ENCODE data around the gene NFIC. TPM values are rescaled to one million over a fixed set of nuclear protein-coding genes. Genes with fewer than 3 reads are reported as not detected.
A peak's percentile ranks its signal among the peaks of the same experiment; 100 is the strongest.

NFIC gene
- total RNA-seq, 1 experiment from 2014 or later, result 75.6 TPM

GRCh38 chr19:3482507-3483225, 116.3 kb downstream of the NFIC start:
- H3K4me2 ChIP-seq, result no peak overlapping the region
- no peaks in the 10 kb centered on the region for H4K20me1 ChIP-seq (ENCODE audit: insufficient read depth)
- no peaks in the 10 kb centered on the region for H3K9me3 ChIP-seq (ENCODE audit: insufficient read depth, low read depth)
- H3K27me3 ChIP-seq (ENCODE audit: insufficient read depth, low read depth), result no peaks in the 10 kb centered on the region
- ChIA-PET POLR2A (ENCODE audit: unreplicated experiment) (no interaction called here), CTCF (interaction anchor here (0.6 to 1.1 kb wide), 2 partner anchors 207 to 646 kb away, joined by 3 to 4 read pairs; no protein-coding TSS in a partner anchor)
- no peaks in the 10 kb centered on the region for H3K36me3 ChIP-seq (ENCODE audit: low read depth)
- H3K9me2 ChIP-seq (ENCODE audit: insufficient read depth), result no peaks in the 10 kb centered on the region
- no TSS peak for BruUV-seq (replicated peaks)
- DNase-seq, result no peak
- H2AFZ ChIP-seq, result no peak overlapping the region
- no peaks in the 10 kb centered on the region for H3K79me2 ChIP-seq (ENCODE audit: low read depth)
- TF ChIP-seq CTCF (conservative IDR thresholded peaks at IDR 0.05) (no peak), EZH2 (IDR thresholded peaks at IDR 0.05; ENCODE audit: low read depth) (no peak)
- no peak overlapping the region for H3K27ac ChIP-seq
- H3K4me3 ChIP-seq, result no peak overlapping the region
- H3F3A ChIP-seq (ENCODE audit: insufficient read depth, low read depth), result peaks cover 5% of the 10 kb centered on the region; the same call in 1 of the 2 replicates
- H3K4me1 ChIP-seq (replicated peaks; ENCODE audit: insufficient read depth), result peaks cover 5% of the 10 kb centered on the region; the same call in 1 of the 2 replicates
- intact Hi-C loops (cut with micrococcal nuclease; ENCODE audit: unreplicated experiment), result no loop called here

GRCh38 chr19:3483226-3483628, 116.8 kb downstream of the NFIC start, which contains the start of gene SMIM44:
Gene SMIM44 (minus strand): TSS chr19:3483441. CDS start chr19:3483403, 38 bp downstream.
- BruUV-seq (replicated peaks), result no TSS peak
- H3F3A ChIP-seq (ENCODE audit: insufficient read depth, low read depth), result peaks cover 5% of the 10 kb centered on the region; the same call in 1 of the 2 replicates
- H3K4me2 ChIP-seq, result 0 out of 2 replicates have a peak within 1 kb of the TSS, but pooled peaks have one; percentile 26
- no peaks in the 10 kb centered on the region for H3K79me2 ChIP-seq (ENCODE audit: low read depth)
- intact Hi-C loops (cut with micrococcal nuclease; ENCODE audit: unreplicated experiment), result no loop called here
- H3K27ac ChIP-seq, result no peak within 1 kb of the TSS
- POLR2A ChIA-PET (ENCODE audit: unreplicated experiment), result no interaction called here
- H4K20me1 ChIP-seq (ENCODE audit: insufficient read depth), result no peaks in the 10 kb centered on the region
- H2AFZ ChIP-seq, result no peak within 1 kb of the TSS
- H3K9me3 ChIP-seq (ENCODE audit: insufficient read depth, low read depth), result no peaks in the 10 kb centered on the region
- H3K9me2 ChIP-seq (ENCODE audit: insufficient read depth), result no peaks in the 10 kb centered on the region
- no peak within 1 kb of the TSS for H3K4me3 ChIP-seq
- peaks cover 5% of the 10 kb centered on the region; the same call in 1 of the 2 replicates for H3K4me1 ChIP-seq (replicated peaks; ENCODE audit: insufficient read depth)
- no peaks in the 10 kb centered on the region for H3K27me3 ChIP-seq (ENCODE audit: insufficient read depth, low read depth)
- CTCF ChIA-PET, result interaction anchor here (1.1 kb wide), 1 partner anchor 207 kb away, joined by 4 read pairs; no protein-coding TSS in a partner anchor
- H3K36me3 ChIP-seq (ENCODE audit: low read depth), result no peaks in the 10 kb centered on the region
- TF ChIP-seq EZH2 (IDR thresholded peaks at IDR 0.05; ENCODE audit: low read depth) (no peak), CTCF (conservative IDR thresholded peaks at IDR 0.05) (no peak)
- DNase-seq, result no peak

GRCh38 chr19:3491396-3492119, 125.2 kb downstream of the NFIC start:
- no peaks in the 10 kb centered on the region for H3K79me2 ChIP-seq (ENCODE audit: low read depth)
- no peak overlapping the region for H2AFZ ChIP-seq
- H3K4me2 ChIP-seq, result no peak overlapping the region
- H3K9me3 ChIP-seq (ENCODE audit: insufficient read depth, low read depth), result no peaks in the 10 kb centered on the region
- ChIA-PET POLR2A (ENCODE audit: unreplicated experiment) (no interaction called here), CTCF (no interaction called here)
- H4K20me1 ChIP-seq (ENCODE audit: insufficient read depth), result no peaks in the 10 kb centered on the region
- H3K4me3 ChIP-seq, result no peak overlapping the region
- no peak for DNase-seq
- no peaks in the 10 kb centered on the region; the same call in 1 of the 2 replicates for H3F3A ChIP-seq (ENCODE audit: insufficient read depth, low read depth)
- intact Hi-C loops (cut with micrococcal nuclease; ENCODE audit: unreplicated experiment), result no loop called here
- no TSS peak for BruUV-seq (replicated peaks)
- no peaks in the 10 kb centered on the region for H3K27me3 ChIP-seq (ENCODE audit: insufficient read depth, low read depth)
- no peak for TF ChIP-seq EZH2 (IDR thresholded peaks at IDR 0.05; ENCODE audit: low read depth)
- TF ChIP-seq CTCF (conservative IDR thresholded peaks at IDR 0.05), result no peak
- no peaks in the 10 kb centered on the region for H3K36me3 ChIP-seq (ENCODE audit: low read depth)
- H3K9me2 ChIP-seq (ENCODE audit: insufficient read depth), result no peaks in the 10 kb centered on the region
- H3K4me1 ChIP-seq (replicated peaks; ENCODE audit: insufficient read depth), result no peaks in the 10 kb centered on the region
- no peak overlapping the region for H3K27ac ChIP-seq
